ENCODE results near the gene HSF4. TPM values are rescaled to one million over a fixed set of nuclear protein-coding genes. Genes with fewer than 3 reads are reported as not detected.
A peak's percentile ranks its signal among the peaks of the same experiment; 100 is the strongest.

HSF4 gene
- total RNA-seq, 4 donors from 2014 or later = 56.5 to 351 (median 102) TPM

- H3K27ac ChIP-seq = no peak overlapping the region
- H3K4me3 ChIP-seq = peak overlapping the region; percentile 72
- peak; percentile 95 for DNase-seq (ENCODE audit: low spot score in 2 of 2)
- 25% methylated on average over 17 of the region's 43 CpGs for WGBS
- H3K4me1 ChIP-seq = peaks cover 28% of the 10 kb centered on the region
- TF ChIP-seq, protein P1, sequence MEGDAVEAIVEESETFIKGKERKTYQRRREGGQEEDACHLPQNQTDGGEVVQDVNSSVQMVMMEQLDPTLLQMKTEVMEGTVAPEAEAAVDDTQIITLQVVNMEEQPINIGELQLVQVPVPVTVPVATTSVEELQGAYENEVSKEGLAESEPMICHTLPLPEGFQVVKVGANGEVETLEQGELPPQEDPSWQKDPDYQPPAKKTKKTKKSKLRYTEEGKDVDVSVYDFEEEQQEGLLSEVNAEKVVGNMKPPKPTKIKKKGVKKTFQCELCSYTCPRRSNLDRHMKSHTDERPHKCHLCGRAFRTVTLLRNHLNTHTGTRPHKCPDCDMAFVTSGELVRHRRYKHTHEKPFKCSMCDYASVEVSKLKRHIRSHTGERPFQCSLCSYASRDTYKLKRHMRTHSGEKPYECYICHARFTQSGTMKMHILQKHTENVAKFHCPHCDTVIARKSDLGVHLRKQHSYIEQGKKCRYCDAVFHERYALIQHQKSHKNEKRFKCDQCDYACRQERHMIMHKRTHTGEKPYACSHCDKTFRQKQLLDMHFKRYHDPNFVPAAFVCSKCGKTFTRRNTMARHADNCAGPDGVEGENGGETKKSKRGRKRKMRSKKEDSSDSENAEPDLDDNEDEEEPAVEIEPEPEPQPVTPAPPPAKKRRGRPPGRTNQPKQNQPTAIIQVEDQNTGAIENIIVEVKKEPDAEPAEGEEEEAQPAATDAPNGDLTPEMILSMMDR (IDR thresholded peaks at IDR 0.05) = peak; percentile 64 to 77
- no peak for TF ChIP-seq POLR2A (IDR thresholded peaks at IDR 0.05)
- TF ChIP-seq POLR2AphosphoS5 (IDR thresholded peaks at IDR 0.05) = peak in 1 of 3 donors; percentile 13
- H3K27me3 ChIP-seq = no peaks in the 10 kb centered on the region
- no peaks in the 10 kb centered on the region for H3K9me3 ChIP-seq
- no peaks in the 10 kb centered on the region for H3K36me3 ChIP-seq
Observed at GRCh38 chr16:67184995-67185650, 20.6 kb downstream of the HSF4 start.

DNA sequence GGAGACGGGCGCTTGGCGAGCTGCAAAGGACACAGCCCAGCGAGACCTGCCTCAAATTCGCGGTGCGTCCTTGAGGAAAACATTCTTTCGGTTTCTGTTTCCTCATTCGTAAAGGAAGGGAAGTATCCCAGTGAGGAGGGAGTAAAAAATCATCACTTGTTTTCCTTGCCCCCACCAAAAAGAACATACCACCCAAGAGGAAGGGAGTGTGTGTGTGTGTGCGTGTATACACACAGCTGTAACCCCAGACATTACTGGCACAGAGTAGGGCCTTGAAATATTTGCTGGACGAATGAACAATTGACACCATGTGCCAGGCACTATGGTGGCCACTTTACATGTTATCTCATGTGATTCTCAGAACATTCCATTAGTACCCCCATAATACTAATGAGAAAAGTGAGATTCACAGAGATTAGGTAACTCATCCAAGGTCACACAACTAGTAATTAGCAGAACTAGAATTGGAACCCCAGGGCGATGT, 21.1 kb downstream of the HSF4 start:
- Histone ChIP-seq H3K27me3 (no peaks in the 10 kb centered on the region), H3K4me3 (peak overlapping the region; percentile 72), H3K36me3 (no peaks in the 10 kb centered on the region), H3K9me3 (no peaks in the 10 kb centered on the region), H3K4me1 (peaks cover 28% of the 10 kb centered on the region), H3K27ac (no peak overlapping the region)
- WGBS = 13% methylated on average over 12 of the region's 12 CpGs
- TF ChIP-seq, protein P1 (IDR thresholded peaks at IDR 0.05) = no peak
- peak in 1 of 3 donors; percentile 25 for TF ChIP-seq POLR2AphosphoS5 (IDR thresholded peaks at IDR 0.05)
- DNase-seq (ENCODE audit: low spot score in 2 of 2) = no peak

GRCh38 chr16:67186550-67186950, 22.0 kb downstream of the HSF4 start:
- H3K27me3 ChIP-seq = no peaks in the 10 kb centered on the region
- DNase-seq (ENCODE audit: low spot score in 2 of 2) = no peak
- H3K4me3 ChIP-seq = no peak overlapping the region
- H3K9me3 ChIP-seq = no peaks in the 10 kb centered on the region
- no peak overlapping the region for H3K27ac ChIP-seq
- no peak for TF ChIP-seq EP300 (IDR thresholded peaks at IDR 0.05)
- no peak for TF ChIP-seq POLR2AphosphoS5 (IDR thresholded peaks at IDR 0.05)
- TF ChIP-seq, protein P1 (IDR thresholded peaks at IDR 0.05) = no peak
- TF ChIP-seq POLR2A (IDR thresholded peaks at IDR 0.05) = no peak
- H3K36me3 ChIP-seq = no peaks in the 10 kb centered on the region
- 80% methylated on average over 5 of the region's 5 CpGs for WGBS
- peaks cover 33% of the 10 kb centered on the region for H3K4me1 ChIP-seq

- no peaks in the 10 kb centered on the region for H3K9me3 ChIP-seq
- no peak overlapping the region for H3K4me3 ChIP-seq
- no peaks in the 10 kb centered on the region for H3K27me3 ChIP-seq
- H3K4me1 ChIP-seq = peaks cover 36% of the 10 kb centered on the region
- TF ChIP-seq EP300 (IDR thresholded peaks at IDR 0.05) (no peak), POLR2AphosphoS5 (IDR thresholded peaks at IDR 0.05) (no peak), POLR2A (IDR thresholded peaks at IDR 0.05) (no peak)
- TF ChIP-seq, protein P1 (IDR thresholded peaks at IDR 0.05) = no peak
- no peak overlapping the region for H3K27ac ChIP-seq
- no peak for DNase-seq (ENCODE audit: low spot score in 2 of 2)
- H3K36me3 ChIP-seq = no peaks in the 10 kb centered on the region
- WGBS = 88% methylated on average over 7 of the region's 26 CpGs
Observed at GRCh38 chr16:67187175-67187890, 22.8 kb downstream of the HSF4 start.

DNA sequence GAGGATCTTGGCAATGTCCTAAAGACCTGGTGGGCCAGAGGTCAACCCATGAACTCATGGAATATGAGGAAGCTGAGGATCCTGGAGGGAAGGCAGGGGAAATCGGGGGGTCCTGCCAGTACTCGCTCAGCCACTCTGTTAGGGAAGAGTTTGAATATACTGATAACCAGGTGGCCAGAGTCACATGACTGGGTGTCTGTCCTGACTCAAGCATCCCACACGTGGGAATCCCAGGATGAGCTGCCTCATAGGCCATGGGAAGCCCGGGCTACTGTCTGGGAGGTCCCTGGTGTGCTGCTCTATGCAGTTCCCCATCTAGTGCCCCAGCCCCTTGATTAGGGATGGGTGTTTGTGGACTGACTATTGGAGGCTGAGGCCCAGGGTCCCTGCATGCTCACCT, 23.8 kb downstream of the HSF4 start:
- no peak overlapping the region for H3K27ac ChIP-seq
- peaks cover 36% of the 10 kb centered on the region for H3K4me1 ChIP-seq
- H3K9me3 ChIP-seq = no peaks in the 10 kb centered on the region
- no peaks in the 10 kb centered on the region for H3K27me3 ChIP-seq
- 77% methylated on average over 4 of the region's 4 CpGs for WGBS
- TF ChIP-seq POLR2A (IDR thresholded peaks at IDR 0.05) (no peak), EP300 (IDR thresholded peaks at IDR 0.05) (no peak), POLR2AphosphoS5 (IDR thresholded peaks at IDR 0.05) (no peak)
- TF ChIP-seq, protein P1 (IDR thresholded peaks at IDR 0.05) = no peak
- no peak for DNase-seq (ENCODE audit: low spot score in 2 of 2)
- H3K36me3 ChIP-seq = no peaks in the 10 kb centered on the region
- H3K4me3 ChIP-seq = no peak overlapping the region
